Sigmoid colon (tissue), 4 donors: ENCODE results near the gene UBE2E3.

Experiments used
- CTCF ChIP-seq, 4 experiments: fragments of 450-650 bp in 3 of 4; fragments of 200-600 bp in 1 of 4; IDR thresholded peaks; one replicate each; pipeline ENCODE4 v1.5.1; 2016 to 2019; ENCODE audit warnings: antibody characterized with exemption in 4 of 4, mild to moderate bottlenecking in 3 of 4, moderate library complexity in 2 of 4
- POLR2AphosphoS5 ChIP-seq, 4 donors: sonication (generic); formaldehyde crosslinking; IDR thresholded peaks; one replicate each; pipeline ENCODE4 v1.6.1; 2017; ENCODE audit warnings: antibody characterized with exemption in 4 of 4

- TF ChIP-seq CTCF (IDR thresholded peaks at IDR 0.05), result no peak
- TF ChIP-seq POLR2AphosphoS5 (IDR thresholded peaks at IDR 0.05), result no peak
Measured at GRCh38 chr2:181054256-181054655, 73.9 kb downstream of the UBE2E3 start.
